HEK293 (cell line): Measurements from ENCODE around the gene PKNOX2.
A peak's percentile ranks its signal among the peaks of the same experiment; 100 is the strongest.

Source experiments
- CTCF ChIA-PET: fragments of 350-600 bp; formaldehyde crosslinking; extraction: SDS; loops from one replicate; lab custom pipeline; 2021; ENCODE audit warnings: antibody characterized with exemption; lab: Yijun Ruan, JAX
- POLR2A ChIA-PET: fragments of 300-600 bp; formaldehyde crosslinking; extraction: SDS; loops from one replicate; lab custom pipeline; 2020; ENCODE audit warnings: antibody characterized with exemption, inconsistent platforms; lab: Yijun Ruan, JAX
- H3K27ac ChIP-seq: fragments of 200-500 bp; sonication (Bioruptor generic); 2 replicates; pipeline ENCODE4 v1.5.1; 2014; ENCODE audit warnings: low read depth, low read length, control low read depth, inconsistent platforms; ENCODE audit errors: extremely low read depth
- H3K36me3 ChIP-seq, 2 experiments: fragments of 200-500 bp in 1 of 2; sonication (Bioruptor generic) in 1 of 2; 1 replicate in 1 of 2; 2 replicates in 1 of 2; pipeline ENCODE4 v1.5.1; 2014 to 2017; ENCODE audit warnings: inconsistent platforms in 2 of 2, low read length in 2 of 2; ENCODE audit not compliant: control insufficient read depth in 2 of 2, insufficient read depth in 1 of 2
- H3K4me1 ChIP-seq: fragments of 200-500 bp; sonication (Bioruptor generic); 2 replicates; pipeline ENCODE4 v1.5.1; 2014; ENCODE audit warnings: mild to moderate bottlenecking, low read length, inconsistent platforms; ENCODE audit not compliant: control insufficient read depth, insufficient read depth
- H3K4me3 ChIP-seq: 2 replicates; pipeline ENCODE4 v1.5.1; 2011; ENCODE audit warnings: low read depth, mild to moderate bottlenecking, control low read depth, low read length, moderate library complexity
- H3K9me3 ChIP-seq: fragments of 200-500 bp; sonication (Bioruptor generic); 2 replicates; pipeline ENCODE4 v1.5.1; 2014; ENCODE audit warnings: low read depth, low read length, inconsistent platforms; ENCODE audit not compliant: control insufficient read depth, insufficient read depth
- ATF2 ChIP-seq: fragments of 450-650 bp; formaldehyde crosslinking; IDR thresholded peaks from 2 replicates; pipeline ENCODE4 v1.5.1; 2016; ENCODE audit warnings: missing biosample characterization, missing genetic modification characterization, low read depth
- MZF1 ChIP-seq: fragments of 450-650 bp; formaldehyde crosslinking; IDR thresholded peaks from 2 replicates; pipeline ENCODE4 v1.5.1; 2017; ENCODE audit warnings: missing biosample characterization, missing genetic modification characterization, borderline replicate concordance
- OVOL3 ChIP-seq: fragments of 450-650 bp; formaldehyde crosslinking; IDR thresholded peaks from 2 replicates; pipeline ENCODE4 v1.5.1; 2016; ENCODE audit warnings: missing biosample characterization, missing genetic modification characterization
- YY2 ChIP-seq: fragments of 450-650 bp; formaldehyde crosslinking; IDR thresholded peaks from 2 replicates; pipeline ENCODE4 v1.5.1; 2016; ENCODE audit warnings: missing biosample characterization, missing genetic modification characterization
- ZNF26 ChIP-seq: fragments of 450-650 bp; formaldehyde crosslinking; IDR thresholded peaks from 2 replicates; pipeline ENCODE4 v1.5.1; 2016; ENCODE audit warnings: missing biosample characterization, missing genetic modification characterization
- ZNF335 ChIP-seq: fragments of 450-650 bp; formaldehyde crosslinking; conservative IDR thresholded peaks from 2 replicates; pipeline ENCODE4 v1.5.1; 2016; ENCODE audit warnings: missing biosample characterization, missing genetic modification characterization
- ZNF350 ChIP-seq: fragments of 450-650 bp; formaldehyde crosslinking; IDR thresholded peaks from 2 replicates; pipeline ENCODE4 v1.5.0; 2017; ENCODE audit warnings: missing biosample characterization, mild to moderate bottlenecking, missing genetic modification characterization
- ZNF398 ChIP-seq: fragments of 450-650 bp; formaldehyde crosslinking; IDR thresholded peaks from 2 replicates; pipeline ENCODE4 v1.5.1; 2017; ENCODE audit warnings: missing biosample characterization, missing genetic modification characterization
- ZNF530 ChIP-seq: fragments of 450-650 bp; formaldehyde crosslinking; IDR thresholded peaks from 2 replicates; pipeline ENCODE4 v1.5.1; 2016; ENCODE audit warnings: low read depth, missing biosample characterization, missing genetic modification characterization
- ZNF624 ChIP-seq: fragments of 450-650 bp; formaldehyde crosslinking; IDR thresholded peaks from 2 replicates; pipeline ENCODE4 v1.5.1; 2017; ENCODE audit warnings: missing biosample characterization, missing genetic modification characterization
- ZNF654 ChIP-seq: fragments of 450-650 bp; formaldehyde crosslinking; IDR thresholded peaks from 2 replicates; pipeline ENCODE4 v1.5.1; 2016; ENCODE audit warnings: low read depth, missing biosample characterization, missing genetic modification characterization
- ZNF677 ChIP-seq: fragments of 450-650 bp; IDR thresholded peaks from 2 replicates; pipeline ENCODE4 v1.5.0; 2018; ENCODE audit warnings: missing biosample characterization, mild to moderate bottlenecking, missing genetic modification characterization, moderate library complexity
- ZNF701 ChIP-seq: fragments of 450-650 bp; formaldehyde crosslinking; IDR thresholded peaks from 2 replicates; pipeline ENCODE4 v1.5.1; 2016; ENCODE audit warnings: missing biosample characterization, missing genetic modification characterization
- ZSCAN23 ChIP-seq: fragments of 450-650 bp; formaldehyde crosslinking; IDR thresholded peaks from 2 replicates; pipeline ENCODE4 v1.5.1; 2016; ENCODE audit warnings: missing biosample characterization, missing genetic modification characterization
- TF ChIP-seq, protein P1 (sequence below): fragments of 450-650 bp; formaldehyde crosslinking; IDR thresholded peaks from 2 replicates; pipeline ENCODE4 v1.5.1; 2016; ENCODE audit warnings: missing biosample characterization, missing genetic modification characterization

Gene PKNOX2

GRCh38 chr11:125449565-125449964 is 285.0 kb downstream of the PKNOX2 start (continued):
- TF ChIP-seq ZNF398 (tag by site-specific recombination) (no peak), OVOL3 (no peak), ATF2 (tag by site-specific recombination) (no peak), ZNF677 (tag by site-specific recombination) (no peak), ZNF350 (tag by site-specific recombination) (no peak), ZNF26 (tag by site-specific recombination) (no peak), YY2 (no peak)
- TF ChIP-seq, protein P1, sequence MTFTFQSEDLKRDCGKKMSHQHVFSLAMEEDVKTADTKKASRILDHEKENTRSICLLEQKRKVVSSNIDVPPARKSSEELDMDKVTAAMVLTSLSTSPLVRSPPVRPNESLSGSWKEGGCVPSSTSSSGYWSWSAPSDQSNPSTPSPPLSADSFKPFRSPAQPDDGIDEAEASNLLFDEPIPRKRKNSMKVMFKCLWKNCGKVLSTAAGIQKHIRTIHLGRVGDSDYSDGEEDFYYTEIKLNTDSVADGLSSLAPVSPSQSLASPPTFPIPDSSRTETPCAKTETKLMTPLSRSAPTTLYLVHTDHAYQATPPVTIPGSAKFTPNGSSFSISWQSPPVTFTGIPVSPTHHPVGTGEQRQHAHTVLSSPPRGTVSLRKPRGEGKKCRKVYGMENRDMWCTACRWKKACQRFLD = no peak

DNA sequence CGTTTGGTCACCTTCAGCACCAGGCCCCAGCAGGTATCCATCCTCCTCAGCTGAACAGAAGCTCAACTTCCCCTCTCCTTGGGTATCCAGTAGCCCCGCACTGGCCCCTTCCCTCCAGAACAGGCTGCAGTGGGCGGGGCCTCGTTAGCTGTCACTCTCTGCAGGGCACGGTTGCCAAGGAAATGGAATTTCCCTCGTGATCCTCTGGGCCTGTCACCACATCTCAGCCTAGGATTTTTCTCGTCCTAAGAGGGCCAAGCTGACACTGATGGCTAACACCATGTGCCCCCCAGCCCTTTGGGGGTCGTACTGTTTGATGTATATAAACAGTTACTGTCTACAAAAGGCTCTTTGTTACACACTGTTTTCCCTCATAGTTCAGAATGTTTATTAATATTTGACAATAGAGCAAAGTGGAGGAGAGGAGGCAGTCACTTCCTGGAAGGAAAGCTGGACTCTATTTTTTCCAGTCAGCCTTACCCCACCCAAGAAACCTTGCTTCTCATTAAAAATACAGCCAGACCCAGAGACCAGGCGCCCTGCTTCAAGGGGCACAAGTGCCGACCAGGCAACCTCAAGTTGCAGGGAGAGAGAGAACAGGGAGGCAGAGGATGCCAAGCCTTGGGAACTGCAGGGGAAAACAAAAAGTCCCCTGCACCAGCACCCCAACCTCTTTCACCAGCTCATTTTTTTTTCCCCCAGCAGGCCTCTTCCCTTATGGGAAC is 287.0 kb downstream of the PKNOX2 start:
- Histone ChIP-seq H3K4me1 (no peaks in the 10 kb centered on the region), H3K4me3 (no peak overlapping the region), H3K36me3 (no peaks in the 10 kb centered on the region), H3K9me3 (no peaks in the 10 kb centered on the region), H3K27ac (no peak overlapping the region)
- ChIA-PET CTCF (interaction anchor here (0.6 to 3.5 kb wide), 14 partner anchors 11 to 614 kb away, joined by 3 to 35 read pairs (median 3); no protein-coding TSS in a partner anchor), POLR2A (no interaction called here)
- TF ChIP-seq ZNF701 (tag by site-specific recombination) (no peak), MZF1 (tag by site-specific recombination) (peak; percentile 84; the same call in 1 of the 2 replicates), ZNF335 (0 out of 2 replicates have a peak, but pooled peaks have one; percentile 32), ZSCAN23 (tag by site-specific recombination) (no peak), ZNF654 (tag by site-specific recombination) (no peak)

GRCh38 chr11:125452125-125452470 is 287.5 kb downstream of the PKNOX2 start:
- H3K4me1 ChIP-seq = no peaks in the 10 kb centered on the region
- no peak for TF ChIP-seq ZNF530 (tag by site-specific recombination)
- no peak for TF ChIP-seq ZNF624 (tag by site-specific recombination)
- TF ChIP-seq, all 188 proteins: peak for 0
- no peaks in the 10 kb centered on the region for H3K9me3 ChIP-seq
- no peaks in the 10 kb centered on the region for H3K36me3 ChIP-seq
- no peak overlapping the region for H3K4me3 ChIP-seq
- ChIA-PET CTCF (interaction anchor here (0.6 to 3.5 kb wide), 13 partner anchors 11 to 438 kb away, joined by 3 to 35 read pairs (median 4); no protein-coding TSS in a partner anchor), POLR2A (no interaction called here)
- no peak overlapping the region for H3K27ac ChIP-seq
